ENCODE data around the gene SPEM2. TPM values are rescaled to one million over a fixed set of nuclear protein-coding genes. Genes with fewer than 3 reads are reported as not detected.

SPEM2 gene
- total and polyA plus RNA-seq, 2 of the 8 experiments (the other 6 are each of a cell fraction or from before 2014, with no cell fraction given): 0.03 TPM; not detected in 1

- TF ChIP-seq TBP (IDR thresholded peaks at IDR 0.05; ENCODE audit: low read depth, low read length) (no peak), BACH1 (IDR thresholded peaks at IDR 0.05; ENCODE audit: low read length) (no peak), GABPA (IDR thresholded peaks at IDR 0.05; ENCODE audit: borderline replicate concordance, insufficient read depth, low read length) (no peak), CBX8 (IDR thresholded peaks at IDR 0.05; ENCODE audit: borderline replicate concordance, low read depth, low read length) (no peak), JUND (IDR thresholded peaks at IDR 0.05; ENCODE audit: low read length) (no peak), CBX5 (IDR thresholded peaks at IDR 0.05; ENCODE audit: low read depth, low read length) (no peak)
- TF ChIP-seq, protein P1, sequence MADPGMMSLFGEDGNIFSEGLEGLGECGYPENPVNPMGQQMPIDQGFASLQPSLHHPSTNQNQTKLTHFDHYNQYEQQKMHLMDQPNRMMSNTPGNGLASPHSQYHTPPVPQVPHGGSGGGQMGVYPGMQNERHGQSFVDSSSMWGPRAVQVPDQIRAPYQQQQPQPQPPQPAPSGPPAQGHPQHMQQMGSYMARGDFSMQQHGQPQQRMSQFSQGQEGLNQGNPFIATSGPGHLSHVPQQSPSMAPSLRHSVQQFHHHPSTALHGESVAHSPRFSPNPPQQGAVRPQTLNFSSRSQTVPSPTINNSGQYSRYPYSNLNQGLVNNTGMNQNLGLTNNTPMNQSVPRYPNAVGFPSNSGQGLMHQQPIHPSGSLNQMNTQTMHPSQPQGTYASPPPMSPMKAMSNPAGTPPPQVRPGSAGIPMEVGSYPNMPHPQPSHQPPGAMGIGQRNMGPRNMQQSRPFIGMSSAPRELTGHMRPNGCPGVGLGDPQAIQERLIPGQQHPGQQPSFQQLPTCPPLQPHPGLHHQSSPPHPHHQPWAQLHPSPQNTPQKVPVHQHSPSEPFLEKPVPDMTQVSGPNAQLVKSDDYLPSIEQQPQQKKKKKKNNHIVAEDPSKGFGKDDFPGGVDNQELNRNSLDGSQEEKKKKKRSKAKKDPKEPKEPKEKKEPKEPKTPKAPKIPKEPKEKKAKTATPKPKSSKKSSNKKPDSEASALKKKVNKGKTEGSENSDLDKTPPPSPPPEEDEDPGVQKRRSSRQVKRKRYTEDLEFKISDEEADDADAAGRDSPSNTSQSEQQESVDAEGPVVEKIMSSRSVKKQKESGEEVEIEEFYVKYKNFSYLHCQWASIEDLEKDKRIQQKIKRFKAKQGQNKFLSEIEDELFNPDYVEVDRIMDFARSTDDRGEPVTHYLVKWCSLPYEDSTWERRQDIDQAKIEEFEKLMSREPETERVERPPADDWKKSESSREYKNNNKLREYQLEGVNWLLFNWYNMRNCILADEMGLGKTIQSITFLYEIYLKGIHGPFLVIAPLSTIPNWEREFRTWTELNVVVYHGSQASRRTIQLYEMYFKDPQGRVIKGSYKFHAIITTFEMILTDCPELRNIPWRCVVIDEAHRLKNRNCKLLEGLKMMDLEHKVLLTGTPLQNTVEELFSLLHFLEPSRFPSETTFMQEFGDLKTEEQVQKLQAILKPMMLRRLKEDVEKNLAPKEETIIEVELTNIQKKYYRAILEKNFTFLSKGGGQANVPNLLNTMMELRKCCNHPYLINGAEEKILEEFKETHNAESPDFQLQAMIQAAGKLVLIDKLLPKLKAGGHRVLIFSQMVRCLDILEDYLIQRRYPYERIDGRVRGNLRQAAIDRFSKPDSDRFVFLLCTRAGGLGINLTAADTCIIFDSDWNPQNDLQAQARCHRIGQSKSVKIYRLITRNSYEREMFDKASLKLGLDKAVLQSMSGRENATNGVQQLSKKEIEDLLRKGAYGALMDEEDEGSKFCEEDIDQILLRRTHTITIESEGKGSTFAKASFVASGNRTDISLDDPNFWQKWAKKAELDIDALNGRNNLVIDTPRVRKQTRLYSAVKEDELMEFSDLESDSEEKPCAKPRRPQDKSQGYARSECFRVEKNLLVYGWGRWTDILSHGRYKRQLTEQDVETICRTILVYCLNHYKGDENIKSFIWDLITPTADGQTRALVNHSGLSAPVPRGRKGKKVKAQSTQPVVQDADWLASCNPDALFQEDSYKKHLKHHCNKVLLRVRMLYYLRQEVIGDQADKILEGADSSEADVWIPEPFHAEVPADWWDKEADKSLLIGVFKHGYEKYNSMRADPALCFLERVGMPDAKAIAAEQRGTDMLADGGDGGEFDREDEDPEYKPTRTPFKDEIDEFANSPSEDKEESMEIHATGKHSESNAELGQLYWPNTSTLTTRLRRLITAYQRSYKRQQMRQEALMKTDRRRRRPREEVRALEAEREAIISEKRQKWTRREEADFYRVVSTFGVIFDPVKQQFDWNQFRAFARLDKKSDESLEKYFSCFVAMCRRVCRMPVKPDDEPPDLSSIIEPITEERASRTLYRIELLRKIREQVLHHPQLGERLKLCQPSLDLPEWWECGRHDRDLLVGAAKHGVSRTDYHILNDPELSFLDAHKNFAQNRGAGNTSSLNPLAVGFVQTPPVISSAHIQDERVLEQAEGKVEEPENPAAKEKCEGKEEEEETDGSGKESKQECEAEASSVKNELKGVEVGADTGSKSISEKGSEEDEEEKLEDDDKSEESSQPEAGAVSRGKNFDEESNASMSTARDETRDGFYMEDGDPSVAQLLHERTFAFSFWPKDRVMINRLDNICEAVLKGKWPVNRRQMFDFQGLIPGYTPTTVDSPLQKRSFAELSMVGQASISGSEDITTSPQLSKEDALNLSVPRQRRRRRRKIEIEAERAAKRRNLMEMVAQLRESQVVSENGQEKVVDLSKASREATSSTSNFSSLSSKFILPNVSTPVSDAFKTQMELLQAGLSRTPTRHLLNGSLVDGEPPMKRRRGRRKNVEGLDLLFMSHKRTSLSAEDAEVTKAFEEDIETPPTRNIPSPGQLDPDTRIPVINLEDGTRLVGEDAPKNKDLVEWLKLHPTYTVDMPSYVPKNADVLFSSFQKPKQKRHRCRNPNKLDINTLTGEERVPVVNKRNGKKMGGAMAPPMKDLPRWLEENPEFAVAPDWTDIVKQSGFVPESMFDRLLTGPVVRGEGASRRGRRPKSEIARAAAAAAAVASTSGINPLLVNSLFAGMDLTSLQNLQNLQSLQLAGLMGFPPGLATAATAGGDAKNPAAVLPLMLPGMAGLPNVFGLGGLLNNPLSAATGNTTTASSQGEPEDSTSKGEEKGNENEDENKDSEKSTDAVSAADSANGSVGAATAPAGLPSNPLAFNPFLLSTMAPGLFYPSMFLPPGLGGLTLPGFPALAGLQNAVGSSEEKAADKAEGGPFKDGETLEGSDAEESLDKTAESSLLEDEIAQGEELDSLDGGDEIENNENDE (IDR thresholded peaks at IDR 0.05; ENCODE audit: insufficient replicate concordance, low read length): no peak
Measured at GRCh38 chr17:7443499-7444485, 18.4 kb downstream of the SPEM2 start (continued).

Data from H1 (cell line).